HG03064 (cell line): ENCODE results near the gene PLCXD3.
"Not testable (repeated sequence)": the region's sequence is repeated elsewhere in the genome, so short reads cannot be mapped to it uniquely, and the experiment has no call there.

Experiments
- ATAC-seq: cut with Tn5 transposase; IDR thresholded peaks from one replicate; pipeline ENCODE4 v1.9.1; 2021; ENCODE audit warnings: low read depth; ENCODE audit not compliant: unreplicated experiment

The PLCXD3 gene

DNA sequence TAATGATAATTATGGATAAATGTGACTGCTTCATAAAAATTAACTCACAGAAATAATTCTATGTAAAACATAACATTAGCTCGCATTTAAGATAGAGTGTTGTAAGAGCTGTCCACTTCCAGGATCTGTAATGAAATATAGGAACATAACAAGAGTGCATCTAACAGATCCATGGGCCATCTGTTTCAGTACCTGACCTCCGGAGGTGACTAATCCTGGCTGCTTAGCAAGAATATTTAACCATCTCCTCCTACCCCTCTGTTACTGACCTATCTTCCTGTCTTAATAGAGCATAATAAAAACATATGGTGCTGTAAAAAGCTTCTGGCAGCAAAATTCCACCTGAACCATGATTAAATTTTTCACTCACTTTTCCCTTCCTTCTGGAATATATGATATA is 7.1 kb downstream of the PLCXD3 start:
- ATAC-seq: no peak

DNA sequence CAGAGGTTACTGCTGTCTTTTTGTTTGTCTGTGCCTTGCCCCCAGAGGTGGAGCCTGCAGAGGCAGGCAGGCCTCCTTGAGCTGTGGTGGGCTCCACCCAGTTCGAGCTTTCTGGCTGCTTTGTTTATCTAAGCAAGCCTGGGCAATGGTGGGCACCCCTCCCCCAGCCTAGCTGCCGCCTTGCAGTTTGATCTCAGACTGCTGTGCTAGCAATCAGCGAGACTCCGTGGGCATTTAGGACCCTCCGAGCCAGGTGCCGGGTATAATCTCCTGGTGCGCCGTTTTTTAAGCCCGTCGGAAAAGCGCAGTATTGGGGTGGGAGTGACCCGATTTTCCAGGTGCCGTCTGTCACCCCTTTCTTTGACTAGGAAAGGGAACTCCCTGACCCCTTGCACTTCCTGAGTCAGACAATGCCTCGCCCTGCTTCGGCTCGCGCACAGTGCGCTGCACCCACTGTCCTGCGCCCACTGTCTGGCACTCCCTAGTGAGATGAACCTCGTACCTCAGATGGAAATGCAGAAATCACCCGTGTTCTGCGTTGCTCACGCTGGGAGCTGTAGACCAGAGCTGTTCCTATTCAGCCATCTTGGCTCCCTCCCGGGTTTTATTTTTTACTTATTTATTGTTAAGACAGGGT is 16.8 kb downstream of the PLCXD3 start:
- not testable (repeated sequence) for ATAC-seq

- no peak for ATAC-seq
Observed at GRCh38 chr5:41485533-41485932, 24.9 kb downstream of the PLCXD3 start.

DNA sequence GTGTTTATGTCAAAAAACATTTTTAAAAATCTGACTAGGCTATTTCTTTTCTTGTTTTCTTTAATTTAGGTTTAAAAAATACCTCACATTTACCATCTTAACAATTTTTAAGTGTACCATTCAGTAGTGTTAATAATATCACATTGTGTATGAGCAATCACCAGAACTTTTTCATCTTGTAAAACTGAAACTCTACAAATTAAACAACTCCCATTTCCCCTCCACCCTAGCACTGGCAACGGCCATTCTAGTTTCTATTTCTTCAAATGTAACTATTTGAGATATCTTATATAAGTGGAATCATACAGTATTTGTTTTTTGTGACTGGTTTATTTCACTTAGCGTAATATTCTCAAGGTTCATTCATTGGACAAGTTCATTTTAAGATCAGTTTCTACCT is 27.7 kb downstream of the PLCXD3 start:
- ATAC-seq: no peak

DNA sequence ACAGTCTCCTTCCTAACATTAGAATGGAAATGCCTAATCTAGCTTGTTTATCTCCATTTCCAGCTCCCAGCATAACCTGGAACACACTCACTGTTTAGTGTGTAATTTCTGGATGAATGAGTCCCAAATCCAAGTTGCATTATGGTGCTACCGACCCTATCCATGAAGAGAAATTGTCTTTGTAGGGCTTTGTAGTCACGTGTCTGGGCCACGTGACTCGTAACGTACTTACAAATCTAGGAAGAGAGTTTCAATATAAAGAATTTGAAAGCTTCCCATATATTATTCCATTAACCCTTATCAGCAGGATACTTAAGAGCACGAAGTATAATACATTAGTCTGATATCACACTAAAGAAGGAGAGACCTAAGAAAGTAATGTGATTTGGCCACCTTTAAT is 28.2 kb downstream of the PLCXD3 start:
- ATAC-seq: no peak

DNA sequence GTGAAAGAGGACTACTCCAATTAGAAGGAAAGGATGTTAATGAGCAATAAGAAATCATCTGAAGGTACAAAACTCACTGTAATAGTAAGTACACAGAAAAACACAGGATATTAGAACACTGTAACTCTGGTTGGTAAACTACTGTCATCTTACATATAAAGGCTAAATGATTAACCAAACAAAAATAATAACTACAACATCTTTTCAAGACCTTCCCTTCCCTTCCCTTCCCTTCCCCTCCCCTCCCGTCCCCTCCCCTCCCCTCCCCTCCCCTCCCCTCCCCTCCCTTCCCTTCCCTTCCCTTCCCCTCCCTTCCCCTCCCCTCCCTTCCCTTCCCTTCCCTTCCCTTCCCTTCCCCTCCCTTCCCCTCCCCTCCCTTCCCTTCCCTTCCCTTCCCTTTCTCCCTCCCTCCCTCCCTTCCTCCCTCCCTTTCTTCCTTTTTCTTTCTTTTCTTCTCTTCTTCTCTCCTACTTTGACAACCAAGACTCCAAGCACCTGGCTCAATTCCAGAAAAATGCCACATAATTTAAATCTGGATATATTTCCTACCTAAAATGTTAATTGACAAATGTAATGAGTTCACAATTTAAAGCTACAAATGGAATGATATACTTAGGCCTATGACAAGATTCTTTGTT is 38.7 kb downstream of the PLCXD3 start:
- ATAC-seq: not testable (repeated sequence)

GRCh38 chr5:41465493-41466171 is 44.8 kb downstream of the PLCXD3 start:
- ATAC-seq: no peak

DNA sequence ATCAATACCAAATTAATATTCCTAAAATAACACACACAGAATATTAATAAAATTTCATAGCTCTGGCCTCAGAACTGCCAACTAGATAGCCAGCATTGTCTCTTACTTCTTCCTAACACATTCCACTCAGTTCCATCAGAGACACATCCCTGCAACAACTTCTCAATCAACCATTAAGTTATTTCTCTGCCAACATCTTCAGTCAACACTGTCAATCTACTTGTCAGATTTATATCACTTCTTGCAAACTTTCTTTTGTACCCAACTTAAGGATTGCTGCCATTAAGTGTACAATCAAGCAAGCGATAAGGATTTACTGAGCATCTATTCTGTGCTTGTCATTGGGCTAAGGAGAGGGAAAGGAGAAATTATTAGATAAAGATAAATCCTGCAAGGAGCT is 50.8 kb downstream of the PLCXD3 start:
- no peak for ATAC-seq

DNA sequence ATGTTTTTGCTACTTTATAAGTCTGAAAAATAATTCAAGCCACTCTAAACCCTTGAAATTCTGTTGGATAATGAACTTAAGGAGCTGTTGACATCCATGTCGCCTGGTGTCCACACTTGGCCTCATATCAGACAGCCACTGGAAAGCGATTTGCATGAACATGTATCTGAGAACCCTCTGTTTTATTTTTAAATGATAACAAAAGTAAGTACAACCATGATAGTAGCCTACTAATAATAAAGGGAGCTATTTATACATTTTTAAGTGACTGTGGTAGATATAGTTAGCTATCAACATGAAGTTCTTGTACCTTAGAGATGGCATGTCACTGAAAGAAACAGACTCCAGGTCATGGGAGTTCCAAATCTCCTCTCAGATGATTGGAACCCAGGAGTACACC is 53.3 kb downstream of the PLCXD3 start:
- no peak for ATAC-seq

DNA sequence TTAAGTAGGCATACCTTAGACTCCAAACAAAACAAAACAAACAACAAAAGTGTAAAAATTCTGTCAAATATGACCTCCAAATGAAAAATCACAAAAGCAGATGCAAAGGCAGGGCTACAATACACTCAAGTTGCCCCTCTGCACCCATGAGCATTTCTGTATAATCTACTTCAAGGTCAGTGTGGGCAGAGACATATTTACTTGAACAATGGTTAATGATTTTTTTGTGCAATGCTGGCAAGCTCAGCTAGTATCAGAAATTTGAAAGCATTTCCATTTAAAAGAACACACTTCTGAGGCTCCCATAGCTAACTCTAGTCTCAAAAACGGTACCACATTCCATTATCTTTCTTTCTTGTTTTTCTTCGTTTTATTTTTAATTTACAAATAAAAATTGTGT is 57.9 kb downstream of the PLCXD3 start:
- ATAC-seq: no peak

DNA sequence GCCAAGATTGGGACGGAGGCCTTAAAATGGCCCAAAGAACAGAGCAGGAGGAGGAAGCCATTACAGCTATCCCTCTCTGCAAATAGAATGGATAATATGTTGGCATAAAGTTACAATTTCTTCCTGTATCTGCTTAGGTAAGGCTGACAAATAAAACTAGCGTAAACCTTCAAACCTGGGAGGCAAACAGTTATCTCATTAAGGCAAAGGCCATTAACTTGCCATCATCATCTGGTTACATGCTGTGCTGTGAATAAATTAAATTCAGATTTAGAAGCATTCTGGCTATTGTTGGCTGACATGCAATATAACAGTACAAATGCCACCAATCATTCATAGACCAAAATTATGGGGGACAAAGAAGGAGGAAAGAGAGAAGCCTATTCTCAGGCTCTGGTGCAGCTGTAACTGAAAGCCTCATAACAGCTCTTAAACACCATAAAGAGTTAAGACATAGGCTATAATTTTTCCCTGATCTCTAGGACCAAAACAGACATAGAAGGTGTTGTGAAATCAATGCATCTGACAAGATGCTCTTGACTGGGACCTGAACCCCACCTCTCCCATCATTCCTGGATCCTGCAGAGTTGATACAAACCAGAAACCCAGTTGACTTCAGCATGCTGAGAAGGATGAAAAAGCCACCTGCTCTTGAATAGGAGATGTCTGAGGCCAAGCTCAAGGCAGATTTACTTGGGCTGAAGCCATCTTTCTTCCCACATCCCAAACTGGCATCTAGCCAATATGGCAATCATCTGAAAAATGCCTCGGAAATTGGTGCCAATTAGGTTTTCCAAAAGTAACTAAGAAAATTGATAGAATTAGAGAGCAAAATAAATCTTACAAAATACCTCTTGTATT is 62.5 kb downstream of the PLCXD3 start:
- ATAC-seq: no peak

DNA sequence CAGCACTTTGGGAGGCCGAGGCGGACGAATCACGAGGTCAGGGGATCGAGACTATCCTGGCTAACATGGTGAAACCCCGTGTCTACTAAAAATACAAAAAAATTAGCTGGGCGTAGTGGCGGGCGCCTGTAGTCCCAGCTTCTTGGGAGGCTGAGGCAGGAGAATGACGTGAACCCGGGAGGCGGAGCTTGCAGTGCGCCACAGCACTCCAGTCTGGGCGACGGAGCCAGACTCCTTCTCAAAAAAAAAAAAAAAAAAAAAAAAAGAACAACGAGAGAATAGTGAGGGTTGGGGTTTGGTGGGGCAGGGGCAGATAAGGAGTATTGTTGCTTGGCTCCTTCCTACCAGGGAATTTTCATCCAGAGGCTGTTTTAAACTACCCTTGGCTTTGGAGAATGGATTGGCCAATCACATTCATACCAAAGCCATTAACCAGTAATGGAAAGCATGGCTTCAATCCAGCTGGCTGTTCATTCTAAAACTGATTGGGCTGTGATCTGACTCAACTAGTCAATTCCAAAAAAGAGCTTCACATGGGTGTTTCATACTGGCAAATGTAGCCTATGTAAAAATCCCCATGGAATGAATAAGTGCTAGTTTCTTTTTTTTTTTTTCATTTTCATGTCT is 64.4 kb downstream of the PLCXD3 start:
- no peak for ATAC-seq

- ATAC-seq: no peak
Observed at GRCh38 chr5:41435276-41435675, 75.1 kb downstream of the PLCXD3 start.

DNA sequence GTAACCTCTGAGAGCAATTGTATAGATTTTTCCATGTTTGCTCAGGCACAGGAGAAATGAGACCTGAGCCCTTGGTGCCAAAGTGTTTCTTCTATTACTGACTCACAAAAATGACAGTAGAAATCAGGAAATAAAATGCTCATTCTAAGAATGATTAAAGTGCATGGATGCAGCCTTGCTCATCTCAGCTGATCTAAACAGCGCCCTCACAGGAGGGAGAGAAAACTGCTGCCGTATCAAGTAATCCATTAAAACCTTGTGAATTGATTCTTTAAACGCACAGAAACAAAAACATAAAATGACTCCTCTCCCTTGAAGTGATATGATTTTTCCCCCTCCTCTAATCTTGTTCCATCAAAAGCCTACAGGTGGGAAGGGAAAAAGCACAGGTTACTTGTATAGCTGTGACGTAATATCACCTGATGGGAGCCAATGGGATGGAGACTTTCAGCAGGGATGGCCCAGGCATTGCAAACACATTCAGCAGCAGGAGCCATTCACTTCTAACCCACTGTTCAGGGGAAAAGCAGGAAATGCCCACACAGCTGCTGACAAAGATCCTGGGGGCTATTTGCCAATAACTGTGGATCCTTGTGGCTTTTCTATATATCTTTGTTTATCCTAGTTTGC is 76.7 kb downstream of the PLCXD3 start:
- no peak for ATAC-seq

DNA sequence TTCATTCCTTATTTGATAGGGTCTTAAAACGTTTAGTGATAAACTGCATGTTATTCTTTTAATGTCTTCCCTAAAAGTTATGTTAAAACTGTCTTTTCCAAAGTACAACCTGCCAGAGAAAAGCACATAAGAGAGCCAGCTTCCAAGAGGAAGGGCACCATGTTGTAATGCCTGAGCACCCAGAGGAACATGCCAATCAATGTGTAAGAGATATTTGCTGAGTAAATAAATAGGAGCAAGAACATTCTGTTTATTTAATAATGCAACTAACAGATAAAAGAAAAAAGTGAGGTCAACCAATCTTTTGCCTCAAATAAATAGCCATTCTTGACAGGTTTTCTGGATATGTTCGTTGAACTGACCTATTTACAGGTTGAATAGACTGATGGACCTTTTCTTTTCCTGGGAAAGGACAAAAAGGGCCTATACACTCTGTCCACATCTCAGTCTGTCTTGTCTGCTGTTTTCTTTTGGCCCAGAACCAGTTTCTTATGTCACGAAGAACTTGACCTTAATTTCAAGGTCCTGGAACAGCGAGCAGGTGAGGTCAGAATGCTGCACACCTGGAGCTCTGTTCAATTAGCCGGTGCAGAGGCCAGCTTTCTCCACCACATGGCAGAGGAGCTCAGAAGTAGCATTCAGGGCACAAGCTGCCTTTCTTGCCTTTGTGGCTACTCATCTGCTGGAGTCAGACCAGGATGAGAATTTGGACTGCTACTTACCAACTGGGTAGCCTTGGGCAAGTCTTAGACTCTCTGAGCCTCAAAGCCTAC is 77.7 kb downstream of the PLCXD3 start:
- ATAC-seq: no peak

GRCh38 chr5:41427505-41427904 is 82.9 kb downstream of the PLCXD3 start:
- no peak for ATAC-seq

GRCh38 chr5:41425736-41426135 is 84.7 kb downstream of the PLCXD3 start:
- no peak for ATAC-seq

GRCh38 chr5:41420492-41421067 is 89.8 kb downstream of the PLCXD3 start:
- ATAC-seq: no peak
